NCI-H345 (cell line): Measurements from ENCODE around the gene CTNNBL1.

ENCODE experiments used
- DNase-seq: peaks from one replicate; lab custom pipeline; 2025; lab: John Stamatoyannopoulos, UW

The CTNNBL1 gene

DNA sequence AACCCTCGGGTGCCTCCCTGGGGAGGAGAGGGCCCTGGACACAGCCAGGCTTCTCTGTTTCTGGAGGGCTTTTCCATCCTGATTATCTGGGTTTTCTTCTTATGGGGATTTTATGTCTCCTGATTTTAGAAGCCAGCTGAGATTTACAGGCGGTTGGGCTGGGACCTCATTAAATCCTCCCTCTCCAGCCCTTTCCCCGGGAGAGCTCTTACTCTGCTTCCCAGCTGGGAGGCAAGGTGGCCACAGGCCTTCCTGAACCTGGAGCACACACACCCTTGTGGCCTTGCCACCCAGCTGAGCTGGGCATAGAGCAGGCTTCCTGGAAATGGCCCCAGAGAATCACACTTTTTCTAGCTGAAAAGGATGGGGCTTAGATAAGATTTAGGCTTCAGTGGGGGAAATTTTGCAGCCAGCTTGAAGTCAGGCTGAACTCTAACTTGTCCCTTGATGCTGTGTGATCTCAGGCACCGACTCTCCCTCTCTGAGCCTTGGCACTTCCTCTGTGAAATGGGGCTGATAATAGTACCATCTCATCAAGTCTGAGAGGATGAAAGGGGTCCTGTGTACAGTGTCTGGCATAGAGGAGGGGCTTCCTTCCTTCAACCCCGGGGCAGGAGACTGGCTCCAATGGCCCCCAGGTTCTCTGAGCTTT lies 225.7 kb downstream of the CTNNBL1 start:
- DNase-seq: peak; percentile 31

DNA sequence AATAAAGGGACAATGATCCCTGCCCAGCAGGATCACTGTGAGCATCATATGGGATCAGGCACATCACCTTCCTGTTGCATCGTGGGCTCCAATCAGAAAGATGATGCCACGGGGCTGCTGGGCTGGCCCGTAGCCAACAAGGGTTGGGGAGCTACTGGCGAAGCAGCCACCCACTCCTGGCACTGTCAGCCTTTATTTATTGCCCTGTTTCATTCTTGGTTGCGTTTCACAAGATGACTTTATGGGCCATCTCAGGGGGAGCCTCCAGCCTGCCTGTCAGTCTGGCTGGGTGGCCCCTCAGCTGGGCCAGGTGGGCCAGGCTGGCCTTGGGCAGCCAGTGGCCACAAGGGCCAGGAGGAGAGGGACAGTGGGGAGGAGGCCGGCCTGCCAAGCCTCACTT lies 226.4 kb downstream of the CTNNBL1 start:
- DNase-seq: peak; percentile 45

GRCh38 chr20:37920679-37921322 lies 227.0 kb downstream of the CTNNBL1 start:
- no peak for DNase-seq

- DNase-seq: no peak
These were observed 227.6 kb downstream of the CTNNBL1 start for GRCh38 chr20:37921341-37921929.
